GM19438 (cell line): ENCODE data around the gene SMPD3.

Source experiments
- ATAC-seq: cut with Tn5 transposase; IDR thresholded peaks from one replicate; pipeline ENCODE4 v1.9.1; 2021; ENCODE audit warnings: low read depth; ENCODE audit not compliant: unreplicated experiment

The SMPD3 gene

GRCh38 chr16:68473358-68474070, 25.2 kb upstream of the SMPD3 start:
- no peak for ATAC-seq

GRCh38 chr16:68472581-68472980, 24.3 kb upstream of the SMPD3 start:
- no peak for ATAC-seq

- ATAC-seq: peak; percentile 93
Observed at GRCh38 chr16:68470461-68471150, 22.3 kb upstream of the SMPD3 start.

- ATAC-seq: peak; percentile 21
Observed at GRCh38 chr16:68469796-68470460, 21.6 kb upstream of the SMPD3 start.

GRCh38 chr16:68468842-68469241, 20.5 kb upstream of the SMPD3 start:
- no peak for ATAC-seq

GRCh38 chr16:68466174-68466573, 17.9 kb upstream of the SMPD3 start:
- ATAC-seq: no peak

GRCh38 chr16:68463904-68464303, 15.6 kb upstream of the SMPD3 start:
- no peak for ATAC-seq

- ATAC-seq: no peak
Observed at GRCh38 chr16:68460067-68460466, 11.8 kb upstream of the SMPD3 start.

GRCh38 chr16:68459457-68459856, 11.1 kb upstream of the SMPD3 start:
- ATAC-seq: no peak

- ATAC-seq: no peak
Observed at GRCh38 chr16:68458551-68458950, 10.2 kb upstream of the SMPD3 start.

- no peak for ATAC-seq
Observed at GRCh38 chr16:68458101-68458500, 9.8 kb upstream of the SMPD3 start.

GRCh38 chr16:68455631-68456030, 7.3 kb upstream of the SMPD3 start:
- no peak for ATAC-seq

GRCh38 chr16:68454920-68455435, 6.7 kb upstream of the SMPD3 start:
- no peak for ATAC-seq

GRCh38 chr16:68453816-68454215, 5.5 kb upstream of the SMPD3 start:
- ATAC-seq: no peak

- ATAC-seq: no peak
Observed at GRCh38 chr16:68452176-68452575, 3.9 kb upstream of the SMPD3 start.

- ATAC-seq: no peak
Observed at GRCh38 chr16:68451676-68452075, 3.4 kb upstream of the SMPD3 start.

- no peak for ATAC-seq
Observed at GRCh38 chr16:68450741-68451255, 2.5 kb upstream of the SMPD3 start.

- peak; percentile 14 for ATAC-seq
Observed at GRCh38 chr16:68447653-68448359, 502 bp downstream of the SMPD3 start.

GRCh38 chr16:68446681-68447652, 1.3 kb downstream of the SMPD3 start:
- no peak for ATAC-seq
